Stimulated activated CD8-positive, alpha-beta memory T cell treated with anti-CD3 and anti-CD28 coated beads, Interleukin-4, amount 100 ng/mL, for 24 hours (primary cell): Measurements from ENCODE around the gene TMEM120A.
"Not testable (repeated sequence)": the region's sequence is repeated elsewhere in the genome, so short reads cannot be mapped to it uniquely, and the experiment has no call there.

Experiments
- DNase-seq: peaks from one replicate; pipeline ENCODE4 v3.0.0-alpha.2; 2020; ENCODE audit warnings: low read depth

Gene TMEM120A

GRCh38 chr7:75994388-75995051 is at the start of gene TMEM120A:
Gene TMEM120A (minus strand): TSS chr7:75994595. CDS start chr7:75994570, 25 bp downstream.
- peak; percentile 91 for DNase-seq

GRCh38 chr7:76040126-76040525 is 45.7 kb upstream of the TMEM120A start:
- DNase-seq, result no peak

GRCh38 chr7:76037310-76037709 is 42.9 kb upstream of the TMEM120A start:
- no peak for DNase-seq

GRCh38 chr7:76031964-76032363 is 37.6 kb upstream of the TMEM120A start:
- DNase-seq, result no peak

GRCh38 chr7:76029682-76030081 is 35.3 kb upstream of the TMEM120A start:
- DNase-seq, result not testable (repeated sequence)

- DNase-seq, result no peak
These were observed 28.6 kb upstream of the TMEM120A start for GRCh38 chr7:76023002-76023401.

- no peak for DNase-seq
These were observed 27.8 kb upstream of the TMEM120A start for GRCh38 chr7:76022026-76022780.

- DNase-seq, result peak; percentile 53
These were observed 25.8 kb upstream of the TMEM120A start for GRCh38 chr7:76020031-76020714.

GRCh38 chr7:76018520-76018919 is 24.1 kb upstream of the TMEM120A start:
- not testable (repeated sequence) for DNase-seq

- DNase-seq, result no peak
These were observed 22.0 kb upstream of the TMEM120A start for GRCh38 chr7:76016191-76016947.

- no peak for DNase-seq
These were observed 17.1 kb upstream of the TMEM120A start for GRCh38 chr7:76011442-76011861.

- no peak for DNase-seq
These were observed 15.5 kb upstream of the TMEM120A start for GRCh38 chr7:76009672-76010600.

GRCh38 chr7:76008156-76008687 is 13.8 kb upstream of the TMEM120A start:
- no peak for DNase-seq

GRCh38 chr7:76005004-76005403 is 10.6 kb upstream of the TMEM120A start:
- not testable (repeated sequence) for DNase-seq

- no peak for DNase-seq
These were observed 9.0 kb upstream of the TMEM120A start for GRCh38 chr7:76003351-76003750.

GRCh38 chr7:76002822-76003221 is 8.4 kb upstream of the TMEM120A start:
- DNase-seq, result no peak

- no peak for DNase-seq
These were observed 7.7 kb upstream of the TMEM120A start for GRCh38 chr7:76002139-76002538.

GRCh38 chr7:76000566-76000965 is 6.2 kb upstream of the TMEM120A start:
- no peak for DNase-seq

GRCh38 chr7:75998038-75998437 is 3.6 kb upstream of the TMEM120A start:
- DNase-seq, result no peak

GRCh38 chr7:75996476-75996875 is 2.1 kb upstream of the TMEM120A start:
- no peak for DNase-seq

- DNase-seq, result no peak
These were observed 1.6 kb upstream of the TMEM120A start for GRCh38 chr7:75995996-75996395.
